Adrenal gland (tissue), 12 donors: Measurements from ENCODE around the gene MGMT. TPM values are rescaled to one million over a fixed set of nuclear protein-coding genes. Genes with fewer than 3 reads are reported as not detected.

Source experiments
- DNase-seq, 7 donors: peaks; one replicate each; pipeline ENCODE4 v3.0.0-alpha.2; 2019 to 2020
- H3K27ac ChIP-seq, 5 donors: fragments of 200-600 bp; sonication (generic) in 4 of 5; 1 replicate in 3 of 5; 2 replicates in 2 of 5; pipeline versions ENCODE4 v1.5.1 to v1.8.0; 2016 to 2020; ENCODE audit warnings: mild to moderate bottlenecking in 1 of 5
- H3K27me3 ChIP-seq: fragments of 200-600 bp; 2 replicates; pipeline ENCODE4 v1.8.0; 2021
- H3K36me3 ChIP-seq, 2 donors: fragments of 200-600 bp; replicated peaks in 1 of 2; 1 replicate in 1 of 2; 2 replicates in 1 of 2; pipeline versions ENCODE4 v1.5.1 to v1.8.0; 2018 to 2022
- H3K4me1 ChIP-seq, 2 donors: fragments of 200-600 bp; replicated peaks in 1 of 2; 1 replicate in 1 of 2; 2 replicates in 1 of 2; pipeline versions ENCODE4 v1.5.1 to v1.8.0; 2018 to 2021
- H3K4me3 ChIP-seq, 4 donors: fragments of 200-600 bp; sonication (generic) in 3 of 4; one replicate each; pipeline ENCODE4 v1.5.1; 2016 to 2018
- H3K9me3 ChIP-seq, 3 donors: fragments of 200-600 bp; sonication (generic) in 1 of 3; replicated peaks in 1 of 3; 1 replicate in 2 of 3; 2 replicates in 1 of 3; pipeline versions ENCODE4 v1.5.1 to v1.8.0; 2016 to 2021
- POLR2A ChIP-seq, 2 donors: fragments of 450-650 bp; IDR thresholded peaks; one replicate each; pipeline ENCODE4 v1.6.1; 2017; ENCODE audit warnings: antibody characterized with exemption in 2 of 2, mild to moderate bottlenecking in 2 of 2, moderate library complexity in 1 of 2
- WGBS, 4 donors: extraction: QIAGEN DNeasy Blood & Tissue Kit in 2 of 4; methylation state at CpG; one replicate each; pipeline versions ENCODE4 v1.1.5 to v1.1.7; 2013 to 2017; 5-methylcytosine and 5-hydroxymethylcytosine counted together
- intact Hi-C, 2 donors: fragments of 100-400 bp; cut with DNase I; formaldehyde crosslinking; loops; one replicate each; pipeline versions ENCODE4 v1.14.1 to v1.15.0; 2022 to 2023
- polyA plus RNA-seq, 3 donors: library from polyadenylated mRNA; stranded (reverse); fragments of 200-250 nt in 2 of 3; fragments of 350-450 nt in 1 of 3; fragmentation: Illumina TruSeq in 1 of 3; extraction: RNeasy Lipid Tissue Mini Kit (QIAGEN cat#74804) in 1 of 3; gene quantifications; one replicate each; pipeline ENCODE4 v1.2.3, GENCODE V29; 2013 to 2014
- total RNA-seq, 9 donors: library from RNA; depleted of rRNA in 4 of 9; stranded (reverse); fragments of >200 nt in 4 of 9; fragments of 120-200 nt in 1 of 9; fragmentation: NEBNext Ultra II Directional in 1 of 9; extraction: Animal tissue kit (Norgen Biotek cat#: 25700) in 1 of 9; gene quantifications; one replicate each; pipeline versions ENCODE4 v1.1.0 to v1.2.4, GENCODE V29; 2013 to 2023
- TF ChIP-seq, protein P1 (sequence below), 6 experiments: fragments of 450-650 bp in 4 of 6; fragments of 200-600 bp in 2 of 6; sonication (generic) in 1 of 6; IDR thresholded peaks; 1 replicate in 5 of 6; 2 replicates in 1 of 6; pipeline versions ENCODE4 v1.5.1 to v1.8.0; 2016 to 2021; ENCODE audit warnings: antibody characterized with exemption in 6 of 6, mild to moderate bottlenecking in 2 of 6, moderate library complexity in 1 of 6
- donor health status: healthy with polysubstance abuse.
- donor health status: Bipolar disorder and iron deficiency.
- donor health status: DM: yes; HTN: yes; CAD: no.
- donor health status: DM: no; HTN: no; CAD: no.
- donor health status: DM: no; HTN: no; CAD: no.
- donor health status: DM: yes; HTN: yes; CAD: no.

Gene MGMT
- total and polyA plus RNA-seq, 12 donors = 3.8 to 35.8 (median 21.2) TPM

DNA sequence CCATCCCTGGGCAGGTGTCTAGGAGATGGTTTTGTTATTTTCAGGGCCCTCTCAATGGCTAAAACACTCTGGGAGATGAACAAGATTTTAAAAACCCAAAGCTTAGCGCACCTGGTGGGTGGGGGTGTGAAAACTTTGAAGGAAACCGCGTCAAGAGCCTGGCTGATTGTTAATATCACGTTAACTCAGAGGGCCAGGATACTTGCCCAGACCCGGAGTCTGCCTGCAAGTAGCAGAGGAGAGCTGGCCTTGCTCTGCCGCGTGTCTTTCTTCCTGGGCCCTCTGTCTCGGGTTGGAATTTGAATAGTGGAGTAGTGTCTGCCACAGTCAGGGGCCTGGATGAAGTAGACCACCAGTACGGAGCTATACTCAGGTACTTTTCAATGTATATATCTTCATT, 1.1 kb downstream of the MGMT start:
- Histone ChIP-seq H3K9me3 (no peaks in the 10 kb centered on the region), H3K4me1 (peaks cover 13% of the 10 kb centered on the region in 2 donors), H3K27me3 (no peaks in the 10 kb centered on the region), H3K36me3 (no peaks in the 10 kb centered on the region), H3K27ac (no peak overlapping the region), H3K4me3 (no peak overlapping the region)
- no peak for DNase-seq
- WGBS, 4 donors = 95 to 100% (median 97%) methylated on average over 6 to 9 of the region's 9 CpGs
- intact Hi-C loops = no loop called here
- no peak for TF ChIP-seq POLR2A (IDR thresholded peaks at IDR 0.05)
- TF ChIP-seq, protein P1, sequence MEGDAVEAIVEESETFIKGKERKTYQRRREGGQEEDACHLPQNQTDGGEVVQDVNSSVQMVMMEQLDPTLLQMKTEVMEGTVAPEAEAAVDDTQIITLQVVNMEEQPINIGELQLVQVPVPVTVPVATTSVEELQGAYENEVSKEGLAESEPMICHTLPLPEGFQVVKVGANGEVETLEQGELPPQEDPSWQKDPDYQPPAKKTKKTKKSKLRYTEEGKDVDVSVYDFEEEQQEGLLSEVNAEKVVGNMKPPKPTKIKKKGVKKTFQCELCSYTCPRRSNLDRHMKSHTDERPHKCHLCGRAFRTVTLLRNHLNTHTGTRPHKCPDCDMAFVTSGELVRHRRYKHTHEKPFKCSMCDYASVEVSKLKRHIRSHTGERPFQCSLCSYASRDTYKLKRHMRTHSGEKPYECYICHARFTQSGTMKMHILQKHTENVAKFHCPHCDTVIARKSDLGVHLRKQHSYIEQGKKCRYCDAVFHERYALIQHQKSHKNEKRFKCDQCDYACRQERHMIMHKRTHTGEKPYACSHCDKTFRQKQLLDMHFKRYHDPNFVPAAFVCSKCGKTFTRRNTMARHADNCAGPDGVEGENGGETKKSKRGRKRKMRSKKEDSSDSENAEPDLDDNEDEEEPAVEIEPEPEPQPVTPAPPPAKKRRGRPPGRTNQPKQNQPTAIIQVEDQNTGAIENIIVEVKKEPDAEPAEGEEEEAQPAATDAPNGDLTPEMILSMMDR (IDR thresholded peaks at IDR 0.05) = no peak

- no peaks in the 10 kb centered on the region for H3K27me3 ChIP-seq
- WGBS, 4 donors = 78 to 84% (median 80%) methylated on average over 11 of the region's 11 CpGs
- intact Hi-C loops = no loop called here
- DNase-seq = no peak
- TF ChIP-seq, protein P1 (IDR thresholded peaks at IDR 0.05) = no peak
- TF ChIP-seq POLR2A (IDR thresholded peaks at IDR 0.05) = no peak
- no peak overlapping the region for H3K27ac ChIP-seq
- peaks cover 13% of the 10 kb centered on the region in 2 donors for H3K4me1 ChIP-seq
- no peak overlapping the region for H3K4me3 ChIP-seq
- no peaks in the 10 kb centered on the region for H3K9me3 ChIP-seq
- no peaks in the 10 kb centered on the region for H3K36me3 ChIP-seq
These were observed 3.2 kb downstream of the MGMT start for GRCh38 chr10:129470103-129470851.

DNA sequence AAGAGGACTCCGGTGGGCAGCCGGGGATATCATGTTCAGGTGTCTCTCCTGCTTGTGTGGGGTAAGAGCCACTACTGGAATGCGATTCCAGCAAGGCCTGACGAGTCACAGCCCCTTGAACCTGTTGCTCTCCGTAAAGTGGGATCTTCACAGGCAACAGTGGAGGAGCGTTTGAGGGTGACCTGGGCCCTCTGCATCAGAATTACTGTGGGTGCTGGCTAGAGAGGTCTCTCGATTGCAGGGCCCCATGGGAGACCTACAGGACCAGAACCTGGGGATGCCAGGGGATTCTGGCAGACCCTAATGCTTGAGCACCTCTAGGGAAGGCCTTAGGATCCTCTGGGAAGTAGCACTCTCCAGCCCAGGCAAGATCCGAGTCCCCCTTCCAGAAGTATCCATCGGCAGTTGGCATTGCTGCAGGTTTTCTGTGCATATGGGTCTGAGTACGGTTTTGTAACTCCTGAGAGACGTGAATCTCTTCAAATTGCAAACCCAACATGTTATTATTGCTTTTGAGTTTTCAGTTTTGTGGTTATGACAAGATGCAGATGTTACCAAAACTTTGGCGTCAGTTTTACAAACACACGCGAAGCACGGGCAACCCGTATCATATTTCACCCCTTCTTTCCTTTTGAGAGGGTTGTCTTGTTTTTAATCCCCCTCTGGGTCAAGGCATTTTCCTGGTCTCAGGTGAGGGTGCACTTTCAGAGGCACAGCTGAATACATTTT, 4.6 kb downstream of the MGMT start:
- Histone ChIP-seq H3K4me3 (no peak overlapping the region), H3K27me3 (no peaks in the 10 kb centered on the region), H3K27ac (no peak overlapping the region), H3K4me1 (peaks cover 8 to 10% of the 10 kb centered on the region in 2 donors), H3K9me3 (no peaks in the 10 kb centered on the region), H3K36me3 (no peaks in the 10 kb centered on the region)
- intact Hi-C loops = no loop called here
- no peak for DNase-seq
- no peak for TF ChIP-seq POLR2A (IDR thresholded peaks at IDR 0.05)
- TF ChIP-seq, protein P1 (IDR thresholded peaks at IDR 0.05) = no peak
- WGBS, 4 donors = 95 to 97% (median 95%) methylated on average over 14 to 16 of the region's 16 CpGs

DNA sequence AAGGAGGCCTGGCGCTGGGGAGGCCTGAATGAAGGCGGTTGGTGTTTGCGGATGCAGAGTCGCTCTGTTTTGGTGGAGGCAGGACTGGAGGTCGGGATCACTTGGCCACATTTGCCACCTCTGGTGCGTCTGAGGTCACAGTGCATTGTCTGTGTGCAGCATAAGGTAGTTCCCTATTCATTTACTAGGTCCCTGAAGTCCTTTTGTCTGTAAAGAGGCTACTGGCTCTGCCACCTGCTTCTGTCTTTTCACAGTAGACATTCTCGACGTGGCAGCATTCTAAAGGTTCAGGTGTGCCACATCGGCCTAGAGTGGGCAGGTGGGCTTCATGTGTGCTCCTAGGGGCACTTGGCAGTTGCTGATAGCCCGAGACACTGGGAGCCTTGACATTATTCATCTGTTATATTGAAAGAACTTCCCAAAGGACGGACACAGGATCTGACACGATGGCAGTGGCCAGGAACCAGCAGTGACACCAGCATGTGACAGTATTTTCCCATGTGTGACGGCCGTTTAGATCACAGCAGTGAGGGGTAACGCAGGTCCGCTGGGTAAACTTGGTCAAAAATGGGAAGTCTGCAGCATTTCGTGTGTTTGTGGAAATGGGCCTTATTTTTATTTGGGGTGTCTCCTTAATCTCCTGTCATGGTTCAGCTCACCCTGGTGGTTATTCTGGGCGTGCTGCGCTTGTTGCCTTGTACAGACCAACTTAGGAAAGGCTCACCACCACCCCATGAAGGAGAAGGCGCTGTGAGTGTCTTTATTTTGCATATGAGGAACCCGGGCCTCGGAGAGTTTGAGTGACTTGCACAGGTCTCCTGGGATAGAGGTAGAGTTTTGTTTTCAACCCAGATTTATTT, 5.9 kb downstream of the MGMT start:
- no peaks in the 10 kb centered on the region for H3K36me3 ChIP-seq
- H3K9me3 ChIP-seq = no peaks in the 10 kb centered on the region
- no peak for DNase-seq
- intact Hi-C loops = no loop called here
- no peaks in the 10 kb centered on the region for H3K27me3 ChIP-seq
- H3K27ac ChIP-seq = no peak overlapping the region
- peaks cover under 1 to 2% of the 10 kb centered on the region in 2 donors for H3K4me1 ChIP-seq
- TF ChIP-seq, protein P1 (IDR thresholded peaks at IDR 0.05) = no peak
- no peak for TF ChIP-seq POLR2A (IDR thresholded peaks at IDR 0.05)
- 91 to 95% (median 93%) methylated on average over 18 to 22 of the region's 22 CpGs for WGBS, 4 donors
- H3K4me3 ChIP-seq = no peak overlapping the region
